Liver (tissue), 9 donors: ENCODE measurements around the gene ETS1. TPM values are rescaled to one million over a fixed set of nuclear protein-coding genes. Genes with fewer than 3 reads are reported as not detected.

ENCODE experiments used
- DNase-seq: peaks from one replicate; pipeline ENCODE4 v3.0.0-alpha.2; 2017; ENCODE audit warnings: low spot score
- H3K27ac ChIP-seq, 2 donors: one replicate each; pipeline ENCODE4 v1.7.0; 2013; ENCODE audit warnings: inconsistent platforms in 2 of 2, low read length in 2 of 2, control low read depth in 1 of 2, low read depth in 1 of 2, mild to moderate bottlenecking in 1 of 2
- H3K27me3 ChIP-seq, 4 donors: one replicate each; pipeline versions ENCODE4 v1.6.1 to v1.7.0; 2013; ENCODE audit warnings: low read length in 3 of 4, inconsistent platforms in 1 of 4, mild to moderate bottlenecking in 1 of 4, moderate library complexity in 1 of 4; ENCODE audit not compliant: control insufficient read depth in 4 of 4, insufficient read depth in 4 of 4
- H3K36me3 ChIP-seq, 4 donors: one replicate each; pipeline versions ENCODE4 v1.6.1 to v1.7.0; 2013; ENCODE audit warnings: low read length in 3 of 4, mild to moderate bottlenecking in 3 of 4, low read depth in 1 of 4, moderate library complexity in 1 of 4; ENCODE audit not compliant: control insufficient read depth in 4 of 4, insufficient read depth in 3 of 4
- H3K4me1 ChIP-seq, 4 donors: one replicate each; pipeline versions ENCODE4 v1.6.1 to v1.7.0; 2013; ENCODE audit warnings: low read length in 3 of 4, mild to moderate bottlenecking in 3 of 4, moderate library complexity in 1 of 4; ENCODE audit not compliant: control insufficient read depth in 4 of 4, insufficient read depth in 4 of 4
- H3K4me3 ChIP-seq, 3 donors: one replicate each; pipeline versions ENCODE4 v1.6.1 to v1.7.0; 2013; ENCODE audit warnings: low read length in 3 of 3, control low read depth in 1 of 3, low read depth in 1 of 3, mild to moderate bottlenecking in 1 of 3
- H3K9ac ChIP-seq, 2 donors: one replicate each; pipeline ENCODE4 v1.7.0; 2013; ENCODE audit warnings: low read length in 2 of 2, mild to moderate bottlenecking in 2 of 2, moderate library complexity in 2 of 2, control low read depth in 1 of 2, low read depth in 1 of 2
- H3K9me3 ChIP-seq, 4 donors: one replicate each; pipeline versions ENCODE4 v1.6.1 to v1.7.0; 2013; ENCODE audit warnings: low read length in 3 of 4; ENCODE audit not compliant: control insufficient read depth in 4 of 4
- EGR1 ChIP-seq, 2 donors: IDR thresholded peaks; 2 replicates each; pipeline ENCODE4 v1.6.1; 2016 to 2018; ENCODE audit warnings: antibody characterized with exemption in 2 of 2, low read depth in 2 of 2
- FOXA1 ChIP-seq: IDR thresholded peaks from 2 replicates; pipeline ENCODE4 v1.6.1; 2016; ENCODE audit warnings: antibody characterized with exemption
- FOXA2 ChIP-seq: IDR thresholded peaks from 2 replicates; pipeline ENCODE4 v1.6.1; 2016; ENCODE audit warnings: antibody characterized with exemption
- GABPA ChIP-seq, 2 donors: IDR thresholded peaks in 1 of 2; conservative IDR thresholded peaks in 1 of 2; 2 replicates each; pipeline ENCODE4 v1.6.1; 2016; ENCODE audit warnings: antibody characterized with exemption in 2 of 2, mild to moderate bottlenecking in 1 of 2, moderate library complexity in 1 of 2
- HNF4A ChIP-seq, 2 donors: conservative IDR thresholded peaks; 2 replicates each; pipeline ENCODE4 v1.6.1; 2016; ENCODE audit warnings: antibody characterized with exemption in 2 of 2, mild to moderate bottlenecking in 2 of 2
- HNF4G ChIP-seq: IDR thresholded peaks from 2 replicates; pipeline ENCODE4 v1.6.1; 2016; ENCODE audit warnings: antibody characterized with exemption
- JUND ChIP-seq, 2 donors: IDR thresholded peaks; 2 replicates each; pipeline ENCODE4 v1.6.1; 2016; ENCODE audit warnings: antibody characterized with exemption in 2 of 2
- MAX ChIP-seq: IDR thresholded peaks from 2 replicates; pipeline ENCODE4 v1.6.1; 2016; ENCODE audit warnings: antibody characterized with exemption
- NR2F2 ChIP-seq: IDR thresholded peaks from 2 replicates; pipeline ENCODE4 v1.6.1; 2016; ENCODE audit warnings: antibody characterized with exemption
- RAD21 ChIP-seq, 2 donors: IDR thresholded peaks; 2 replicates each; pipeline ENCODE4 v1.6.1; 2016; ENCODE audit warnings: antibody characterized with exemption in 2 of 2, mild to moderate bottlenecking in 2 of 2
- REST ChIP-seq: IDR thresholded peaks from 2 replicates; pipeline ENCODE4 v1.6.1; 2016; ENCODE audit warnings: antibody characterized with exemption, mild to moderate bottlenecking
- RXRA ChIP-seq, 2 donors: IDR thresholded peaks; 2 replicates each; pipeline ENCODE4 v1.6.1; 2017 to 2018; ENCODE audit warnings: antibody characterized with exemption in 2 of 2, mild to moderate bottlenecking in 1 of 2
- SP1 ChIP-seq: IDR thresholded peaks from 2 replicates; pipeline ENCODE4 v1.6.1; 2018; ENCODE audit warnings: antibody characterized with exemption, mild to moderate bottlenecking
- TAF1 ChIP-seq: conservative IDR thresholded peaks from 2 replicates; pipeline ENCODE4 v1.6.1; 2016; ENCODE audit warnings: antibody characterized with exemption, mild to moderate bottlenecking
- YY1 ChIP-seq: IDR thresholded peaks from 2 replicates; pipeline ENCODE4 v1.6.1; 2016; ENCODE audit warnings: antibody characterized with exemption, mild to moderate bottlenecking
- WGBS: extraction: QIAGEN DNeasy Blood & Tissue Kit; methylation state at CpG from one replicate; pipeline ENCODE4 v1.1.7; 2013; 5-methylcytosine and 5-hydroxymethylcytosine counted together
- polyA plus RNA-seq, 2 donors: library from polyadenylated mRNA; stranded (reverse) in 1 of 2; unstranded in 1 of 2; fragments of 200-250 nt in 1 of 2; fragments of >200 nt in 1 of 2; fragmentation: Nextera tagmentation in 1 of 2; extraction: Ambion mirVana in 1 of 2; gene quantifications; one replicate each; pipeline versions ENCODE4 v1.2.1 to v1.2.3, GENCODE V29; 2013 to 2015
- total RNA-seq, 2 donors: library from RNA; depleted of rRNA; stranded (reverse); fragments of >200 nt; gene quantifications; one replicate each; pipeline ENCODE4 v1.2.3, GENCODE V29; 2014
- TF ChIP-seq, protein P1 (sequence below): IDR thresholded peaks from 2 replicates; pipeline ENCODE4 v1.6.1; 2016; ENCODE audit warnings: antibody characterized with exemption
- TF ChIP-seq, protein P2 (sequence below): IDR thresholded peaks from 2 replicates; pipeline ENCODE4 v1.6.1; 2016; ENCODE audit warnings: antibody characterized with exemption
- donor health status: healthy.
- donor health status: healthy.
- donor health status: healthy.
- donor health status: healthy.
- donor health status: healthy.

Gene ETS1
- total and polyA plus RNA-seq, 4 donors = 4.8 to 30.0 (median 20.3) TPM

- H3K27ac ChIP-seq = no peak overlapping the region
- H3K4me3 ChIP-seq = no peak overlapping the region
- DNase-seq = no peak
- H3K9me3 ChIP-seq = no peaks in the 10 kb centered on the region
- no peaks in the 10 kb centered on the region for H3K36me3 ChIP-seq
- WGBS = 77% methylated on average over 1 of the region's 1 CpG
- no peaks in the 10 kb centered on the region for H3K27me3 ChIP-seq
- no peak overlapping the region for H3K9ac ChIP-seq
- TF ChIP-seq FOXA1 = no peak
- no peak for TF ChIP-seq TAF1
- TF ChIP-seq REST = no peak
- TF ChIP-seq YY1 = no peak
- TF ChIP-seq, protein P1, sequence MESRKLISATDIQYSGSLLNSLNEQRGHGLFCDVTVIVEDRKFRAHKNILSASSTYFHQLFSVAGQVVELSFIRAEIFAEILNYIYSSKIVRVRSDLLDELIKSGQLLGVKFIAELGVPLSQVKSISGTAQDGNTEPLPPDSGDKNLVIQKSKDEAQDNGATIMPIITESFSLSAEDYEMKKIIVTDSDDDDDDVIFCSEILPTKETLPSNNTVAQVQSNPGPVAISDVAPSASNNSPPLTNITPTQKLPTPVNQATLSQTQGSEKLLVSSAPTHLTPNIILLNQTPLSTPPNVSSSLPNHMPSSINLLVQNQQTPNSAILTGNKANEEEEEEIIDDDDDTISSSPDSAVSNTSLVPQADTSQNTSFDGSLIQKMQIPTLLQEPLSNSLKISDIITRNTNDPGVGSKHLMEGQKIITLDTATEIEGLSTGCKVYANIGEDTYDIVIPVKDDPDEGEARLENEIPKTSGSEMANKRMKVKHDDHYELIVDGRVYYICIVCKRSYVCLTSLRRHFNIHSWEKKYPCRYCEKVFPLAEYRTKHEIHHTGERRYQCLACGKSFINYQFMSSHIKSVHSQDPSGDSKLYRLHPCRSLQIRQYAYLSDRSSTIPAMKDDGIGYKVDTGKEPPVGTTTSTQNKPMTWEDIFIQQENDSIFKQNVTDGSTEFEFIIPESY = no peak
- no peak for TF ChIP-seq RAD21 (IDR thresholded peaks at IDR 0.05)
- no peak for TF ChIP-seq NR2F2
- TF ChIP-seq JUND (IDR thresholded peaks at IDR 0.05) = no peak
- TF ChIP-seq MAX = no peak
- no peak for TF ChIP-seq EGR1 (IDR thresholded peaks at IDR 0.05; ENCODE audit: low read depth in 2 of 2)
- TF ChIP-seq, protein P2, sequence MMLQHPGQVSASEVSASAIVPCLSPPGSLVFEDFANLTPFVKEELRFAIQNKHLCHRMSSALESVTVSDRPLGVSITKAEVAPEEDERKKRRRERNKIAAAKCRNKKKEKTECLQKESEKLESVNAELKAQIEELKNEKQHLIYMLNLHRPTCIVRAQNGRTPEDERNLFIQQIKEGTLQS = no peak
- TF ChIP-seq GABPA (IDR thresholded peaks at IDR 0.05 in 1 of 2, conservative IDR thresholded peaks at IDR 0.05 in 1 of 2) = no peak
- TF ChIP-seq RXRA (IDR thresholded peaks at IDR 0.05) = no peak
- TF ChIP-seq HNF4A (conservative IDR thresholded peaks at IDR 0.05) = no peak
- no peak for TF ChIP-seq HNF4G
- H3K4me1 ChIP-seq = no peaks in the 10 kb centered on the region
Observed at GRCh38 chr11:128599729-128600128, 12.4 kb upstream of the ETS1 start.

DNA sequence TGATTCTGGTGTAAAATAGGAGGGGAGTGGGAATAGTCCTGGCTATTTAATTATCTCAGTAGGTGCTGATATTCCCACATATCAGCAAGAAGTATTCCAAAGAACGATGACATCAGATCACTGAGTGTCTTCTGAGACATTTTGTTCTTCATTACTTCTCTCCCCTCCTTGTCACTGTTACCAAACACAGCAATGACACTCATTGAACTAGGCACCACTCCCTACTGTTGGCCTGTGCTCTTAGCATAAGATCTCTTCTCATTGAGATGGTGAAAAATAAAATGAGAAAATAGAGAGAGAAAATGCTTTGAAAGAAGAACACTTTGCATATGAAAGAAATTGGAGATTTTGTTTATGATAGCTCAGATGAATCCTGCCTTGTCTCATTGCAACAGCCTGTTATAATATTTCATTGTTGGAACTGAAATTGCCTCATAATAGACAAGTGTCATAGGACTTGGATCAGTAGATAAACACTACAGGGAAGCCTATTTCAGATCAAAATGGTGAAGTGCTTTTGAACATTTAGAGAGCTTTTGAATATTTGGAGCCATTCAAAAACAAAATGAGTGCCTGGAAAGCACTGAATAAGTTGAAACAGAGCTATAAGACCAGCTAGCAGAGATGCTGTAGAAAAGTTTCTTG is 11.3 kb upstream of the ETS1 start:
- Histone ChIP-seq H3K4me1 (no peaks in the 10 kb centered on the region), H3K9ac (no peak overlapping the region), H3K4me3 (no peak overlapping the region), H3K36me3 (no peaks in the 10 kb centered on the region), H3K27me3 (no peaks in the 10 kb centered on the region), H3K27ac (no peak overlapping the region), H3K9me3 (no peaks in the 10 kb centered on the region)
- WGBS = 63% methylated on average over 1 of the region's 1 CpG
- TF ChIP-seq SP1 (no peak), FOXA1 (no peak), JUND (IDR thresholded peaks at IDR 0.05) (no peak), EGR1 (IDR thresholded peaks at IDR 0.05; ENCODE audit: low read depth in 2 of 2) (no peak), FOXA2 (no peak)
- TF ChIP-seq, protein P1 = no peak
- no peak for DNase-seq
